ENCODE data around the gene SLC66A1. TPM values are rescaled to one million over a fixed set of nuclear protein-coding genes. Genes with fewer than 3 reads are reported as not detected.

Gene SLC66A1
- total and polyA plus RNA-seq, 2 of the 13 experiments (the other 11 are each of a cell fraction or from before 2014, with no cell fraction given) = 15.4 to 18.9 TPM

DNA sequence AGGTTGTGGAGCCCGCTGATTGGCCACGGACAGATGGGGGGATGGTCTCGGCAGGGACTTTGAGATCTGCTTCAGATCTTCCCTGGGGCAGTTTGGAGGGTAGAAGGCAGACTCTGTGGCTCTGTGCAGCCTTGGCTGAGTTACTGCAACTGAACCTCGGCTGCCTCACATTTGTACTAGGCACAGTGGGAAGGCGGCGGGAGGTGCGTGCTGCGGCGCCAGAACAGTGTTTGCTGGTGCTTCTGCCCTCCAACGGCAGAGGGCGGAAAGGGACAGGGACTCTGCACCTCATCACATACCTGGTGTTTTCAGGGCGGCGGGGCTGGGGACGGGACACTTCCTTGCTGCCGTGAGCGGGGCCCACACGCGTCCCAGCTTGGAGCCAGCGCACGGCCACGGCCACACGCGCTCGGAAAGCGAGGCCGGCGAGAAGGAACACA, 26.2 kb downstream of the SLC66A1 start (continued):
- TF ChIP-seq, protein P1, sequence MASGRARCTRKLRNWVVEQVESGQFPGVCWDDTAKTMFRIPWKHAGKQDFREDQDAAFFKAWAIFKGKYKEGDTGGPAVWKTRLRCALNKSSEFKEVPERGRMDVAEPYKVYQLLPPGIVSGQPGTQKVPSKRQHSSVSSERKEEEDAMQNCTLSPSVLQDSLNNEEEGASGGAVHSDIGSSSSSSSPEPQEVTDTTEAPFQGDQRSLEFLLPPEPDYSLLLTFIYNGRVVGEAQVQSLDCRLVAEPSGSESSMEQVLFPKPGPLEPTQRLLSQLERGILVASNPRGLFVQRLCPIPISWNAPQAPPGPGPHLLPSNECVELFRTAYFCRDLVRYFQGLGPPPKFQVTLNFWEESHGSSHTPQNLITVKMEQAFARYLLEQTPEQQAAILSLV (CRISPR knock-in tag; IDR thresholded peaks at IDR 0.05; ENCODE audit: borderline replicate concordance) = peak; percentile 69; the same call in 1 of the 2 replicates
- TF ChIP-seq, protein P2, sequence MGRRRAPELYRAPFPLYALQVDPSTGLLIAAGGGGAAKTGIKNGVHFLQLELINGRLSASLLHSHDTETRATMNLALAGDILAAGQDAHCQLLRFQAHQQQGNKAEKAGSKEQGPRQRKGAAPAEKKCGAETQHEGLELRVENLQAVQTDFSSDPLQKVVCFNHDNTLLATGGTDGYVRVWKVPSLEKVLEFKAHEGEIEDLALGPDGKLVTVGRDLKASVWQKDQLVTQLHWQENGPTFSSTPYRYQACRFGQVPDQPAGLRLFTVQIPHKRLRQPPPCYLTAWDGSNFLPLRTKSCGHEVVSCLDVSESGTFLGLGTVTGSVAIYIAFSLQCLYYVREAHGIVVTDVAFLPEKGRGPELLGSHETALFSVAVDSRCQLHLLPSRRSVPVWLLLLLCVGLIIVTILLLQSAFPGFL (CRISPR knock-in tag; IDR thresholded peaks at IDR 0.05) = no peak
- peak; percentile 71 for TF ChIP-seq NFYB (CRISPR knock-in tag; IDR thresholded peaks at IDR 0.05)
- TF ChIP-seq ZNF501 (CRISPR knock-in tag; IDR thresholded peaks at IDR 0.05) = peak; percentile 70
- peak; percentile 58; the same call in 1 of the 2 replicates for TF ChIP-seq ZNF788 (CRISPR knock-in tag; IDR thresholded peaks at IDR 0.05; ENCODE audit: borderline replicate concordance)
- TF ChIP-seq SRY (CRISPR knock-in tag; IDR thresholded peaks at IDR 0.05) = no peak
- TF ChIP-seq MED1 (CRISPR knock-in tag; IDR thresholded peaks at IDR 0.05) = peak; percentile 68
- TF ChIP-seq ZNF737 (CRISPR knock-in tag; IDR thresholded peaks at IDR 0.05; ENCODE audit: borderline replicate concordance) = no peak
- TF ChIP-seq RXRA (CRISPR knock-in tag; IDR thresholded peaks at IDR 0.05) = peak; percentile 63
- TF ChIP-seq HNRNPLL (IDR thresholded peaks at IDR 0.05; ENCODE audit: low read depth, low read length, poor library complexity, severe bottlenecking) = peak; percentile 64
- TF ChIP-seq TARDBP (CRISPR knock-in tag; IDR thresholded peaks at IDR 0.05) = peak; percentile 86
- TF ChIP-seq NAIF1 (CRISPR knock-in tag; IDR thresholded peaks at IDR 0.05; ENCODE audit: borderline replicate concordance) = peak; percentile 59; the same call in 1 of the 2 replicates
- TF ChIP-seq SOX5 (CRISPR knock-in tag; IDR thresholded peaks at IDR 0.05; ENCODE audit: borderline replicate concordance) = 0 out of 2 replicates have a peak, but pooled peaks have one; percentile 35
- TF ChIP-seq DMAP1 (CRISPR knock-in tag; IDR thresholded peaks at IDR 0.05) = peak; percentile 79
- 0 out of 2 replicates have a peak, but pooled peaks have one; percentile 38 for TF ChIP-seq SMYD3 (CRISPR knock-in tag; IDR thresholded peaks at IDR 0.05)
- no peak for TF ChIP-seq ZNF557 (CRISPR knock-in tag; IDR thresholded peaks at IDR 0.05)
- TF ChIP-seq, protein P3, sequence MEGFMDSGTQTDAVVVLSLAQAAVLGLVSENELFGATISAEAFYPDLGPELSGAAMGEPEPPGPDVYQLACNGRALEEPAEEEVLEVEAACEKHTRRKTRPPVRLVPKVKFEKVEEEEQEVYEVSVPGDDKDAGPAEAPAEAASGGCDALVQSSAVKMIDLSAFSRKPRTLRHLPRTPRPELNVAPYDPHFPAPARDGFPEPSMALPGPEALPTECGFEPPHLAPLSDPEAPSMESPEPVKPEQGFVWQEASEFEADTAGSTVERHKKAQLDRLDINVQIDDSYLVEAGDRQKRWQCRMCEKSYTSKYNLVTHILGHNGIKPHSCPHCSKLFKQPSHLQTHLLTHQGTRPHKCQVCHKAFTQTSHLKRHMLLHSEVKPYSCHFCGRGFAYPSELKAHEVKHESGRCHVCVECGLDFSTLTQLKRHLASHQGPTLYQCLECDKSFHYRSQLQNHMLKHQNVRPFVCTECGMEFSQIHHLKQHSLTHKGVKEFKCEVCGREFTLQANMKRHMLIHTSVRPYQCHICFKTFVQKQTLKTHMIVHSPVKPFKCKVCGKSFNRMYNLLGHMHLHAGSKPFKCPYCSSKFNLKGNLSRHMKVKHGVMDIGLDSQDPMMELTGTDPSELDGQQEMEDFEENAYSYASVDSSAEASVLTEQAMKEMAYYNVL (CRISPR knock-in tag; IDR thresholded peaks at IDR 0.05; ENCODE audit: borderline replicate concordance) = peak; percentile 53; the same call in 1 of the 2 replicates
- peak; percentile 74 for TF ChIP-seq SP4 (CRISPR knock-in tag; IDR thresholded peaks at IDR 0.05)
- TF ChIP-seq KLF16 (CRISPR knock-in tag; IDR thresholded peaks at IDR 0.05) = peak in 1 of 2 experiments; percentile 38; a peak in 1 of 4 replicates
- TF ChIP-seq KMT2A (CRISPR knock-in tag; IDR thresholded peaks at IDR 0.05) = peak; percentile 61; the same call in 1 of the 2 replicates
- no peak for TF ChIP-seq ARID2 (CRISPR knock-in tag; IDR thresholded peaks at IDR 0.05; ENCODE audit: borderline replicate concordance)
- TF ChIP-seq, protein P4, sequence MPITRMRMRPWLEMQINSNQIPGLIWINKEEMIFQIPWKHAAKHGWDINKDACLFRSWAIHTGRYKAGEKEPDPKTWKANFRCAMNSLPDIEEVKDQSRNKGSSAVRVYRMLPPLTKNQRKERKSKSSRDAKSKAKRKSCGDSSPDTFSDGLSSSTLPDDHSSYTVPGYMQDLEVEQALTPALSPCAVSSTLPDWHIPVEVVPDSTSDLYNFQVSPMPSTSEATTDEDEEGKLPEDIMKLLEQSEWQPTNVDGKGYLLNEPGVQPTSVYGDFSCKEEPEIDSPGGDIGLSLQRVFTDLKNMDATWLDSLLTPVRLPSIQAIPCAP (CRISPR knock-in tag; IDR thresholded peaks at IDR 0.05; ENCODE audit: low read depth) = no peak
- no peak for TF ChIP-seq ZKSCAN8 (CRISPR knock-in tag; IDR thresholded peaks at IDR 0.05; ENCODE audit: borderline replicate concordance)
- peak; percentile 43 for TF ChIP-seq ZFY (CRISPR knock-in tag; IDR thresholded peaks at IDR 0.05)
- TF ChIP-seq, protein P5, sequence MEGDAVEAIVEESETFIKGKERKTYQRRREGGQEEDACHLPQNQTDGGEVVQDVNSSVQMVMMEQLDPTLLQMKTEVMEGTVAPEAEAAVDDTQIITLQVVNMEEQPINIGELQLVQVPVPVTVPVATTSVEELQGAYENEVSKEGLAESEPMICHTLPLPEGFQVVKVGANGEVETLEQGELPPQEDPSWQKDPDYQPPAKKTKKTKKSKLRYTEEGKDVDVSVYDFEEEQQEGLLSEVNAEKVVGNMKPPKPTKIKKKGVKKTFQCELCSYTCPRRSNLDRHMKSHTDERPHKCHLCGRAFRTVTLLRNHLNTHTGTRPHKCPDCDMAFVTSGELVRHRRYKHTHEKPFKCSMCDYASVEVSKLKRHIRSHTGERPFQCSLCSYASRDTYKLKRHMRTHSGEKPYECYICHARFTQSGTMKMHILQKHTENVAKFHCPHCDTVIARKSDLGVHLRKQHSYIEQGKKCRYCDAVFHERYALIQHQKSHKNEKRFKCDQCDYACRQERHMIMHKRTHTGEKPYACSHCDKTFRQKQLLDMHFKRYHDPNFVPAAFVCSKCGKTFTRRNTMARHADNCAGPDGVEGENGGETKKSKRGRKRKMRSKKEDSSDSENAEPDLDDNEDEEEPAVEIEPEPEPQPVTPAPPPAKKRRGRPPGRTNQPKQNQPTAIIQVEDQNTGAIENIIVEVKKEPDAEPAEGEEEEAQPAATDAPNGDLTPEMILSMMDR (CRISPR knock-in tag; IDR thresholded peaks at IDR 0.05) = peak; percentile 96

All from HepG2 (cell line).